Endothelial cell of umbilical vein (primary cell): Measurements from ENCODE around the gene VSIG10.

ENCODE experiments used
- CTCF ChIP-seq, 2 donors: IDR thresholded peaks; 1 replicate in 1 of 2; 2 replicates in 1 of 2; pipeline ENCODE4 v1.5.1; 2011; ENCODE audit warnings: low read length in 2 of 2, mild to moderate bottlenecking in 2 of 2, moderate library complexity in 2 of 2, control low read depth in 1 of 2, inconsistent platforms in 1 of 2, low read depth in 1 of 2; ENCODE audit not compliant: insufficient read depth in 1 of 2; ENCODE audit errors: extremely low read depth in 1 of 2
- POLR2A ChIP-seq: IDR thresholded peaks from 2 replicates; pipeline ENCODE4 v1.6.1; 2012; ENCODE audit warnings: low read depth, mild to moderate bottlenecking, control low read depth, low read length

- TF ChIP-seq CTCF (IDR thresholded peaks at IDR 0.05; ENCODE audit: extremely low read depth in 1 of 2, insufficient read depth in 1 of 2, low read depth in 1 of 2, low read length in 2 of 2) (no peak), POLR2A (no peak)
Measured at GRCh38 chr12:118055865-118056773, 47.7 kb downstream of the VSIG10 start.
